ENCODE data around the gene FGD2.
"Not testable (repeated sequence)": the region's sequence is repeated elsewhere in the genome, so short reads cannot be mapped to it uniquely, and the experiment has no call there.

The FGD2 gene

DNA sequence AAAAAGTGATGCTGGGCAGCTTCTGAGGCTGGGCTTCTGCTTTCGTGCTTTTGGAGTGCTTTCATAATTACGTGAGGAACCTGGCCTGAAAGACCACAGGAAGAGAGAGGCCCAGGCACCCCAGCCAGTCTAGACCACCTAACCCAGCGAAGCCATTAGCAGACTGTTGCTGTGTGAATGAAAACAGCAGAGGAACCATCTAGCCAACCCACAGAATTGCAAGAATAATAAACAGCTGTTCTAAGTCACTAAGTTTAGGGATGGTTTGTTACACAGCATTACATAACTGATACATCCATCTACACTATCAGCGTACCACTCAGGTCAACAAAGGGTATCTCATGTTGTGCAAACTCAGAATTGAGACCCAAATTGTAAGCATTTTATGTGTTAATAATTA is 34.5 kb downstream of the FGD2 start:
- no peak for DNase-seq (ENCODE audit: low read depth)

DNA sequence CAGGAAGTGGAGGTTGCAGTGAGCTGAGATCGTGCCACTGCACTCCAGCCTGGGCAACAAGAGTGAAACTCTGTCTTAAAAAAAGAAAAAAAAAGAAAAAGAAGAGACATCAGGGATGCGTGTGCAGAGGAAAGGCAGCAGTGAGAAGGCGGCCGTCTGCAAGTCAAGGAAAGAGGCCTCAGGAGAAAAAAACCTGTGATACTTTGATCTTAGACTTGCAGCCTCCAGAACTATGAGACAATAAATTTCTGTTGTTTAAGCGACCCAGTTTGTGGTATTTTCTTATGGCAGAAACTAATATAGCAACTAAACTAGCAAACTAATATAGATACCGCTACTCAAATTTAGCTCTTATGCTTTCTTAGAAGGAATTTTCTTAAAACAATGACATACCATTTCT is 36.1 kb downstream of the FGD2 start:
- DNase-seq (ENCODE audit: low read depth), result no peak

DNA sequence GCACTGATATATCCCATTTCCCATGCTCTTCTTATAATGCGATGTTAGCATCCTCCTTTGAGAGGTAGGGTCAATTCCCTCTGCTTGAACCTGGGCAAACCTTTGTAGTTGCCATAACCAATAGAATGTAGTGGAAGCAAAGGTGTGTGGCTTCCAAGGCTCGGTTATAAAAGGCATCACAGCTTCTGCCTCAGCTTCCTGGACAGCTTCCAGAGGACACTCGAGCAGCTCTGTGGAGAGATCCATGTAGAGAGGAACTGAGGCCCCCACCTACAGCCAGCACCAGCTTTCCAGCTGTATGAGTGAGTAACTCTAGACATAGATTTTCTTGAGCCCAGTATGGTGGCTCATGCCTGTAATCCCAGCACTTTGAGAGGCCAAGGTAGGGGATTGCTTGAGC is 36.7 kb downstream of the FGD2 start:
- DNase-seq (ENCODE audit: low read depth), result no peak

DNA sequence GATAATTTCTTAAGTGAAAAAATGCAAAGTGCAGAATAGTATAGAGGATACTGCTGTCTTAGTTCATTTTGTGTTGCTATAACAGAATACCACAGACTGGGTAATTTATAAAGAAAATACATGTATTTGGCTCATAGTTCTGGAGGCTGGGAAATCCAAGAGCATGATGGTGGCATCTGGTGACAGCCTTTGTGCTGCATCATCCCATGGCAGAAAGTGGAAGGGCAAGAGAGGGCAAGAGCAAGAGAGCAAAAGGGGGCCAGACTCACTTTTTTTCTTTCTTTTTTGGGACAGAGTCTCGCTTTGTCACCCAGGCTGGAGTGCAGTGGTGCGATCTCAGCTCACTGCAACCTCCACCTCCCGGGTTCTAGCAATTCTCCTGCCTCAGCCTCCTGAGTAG is 37.6 kb downstream of the FGD2 start:
- not testable (repeated sequence) for DNase-seq (ENCODE audit: low read depth)

DNA sequence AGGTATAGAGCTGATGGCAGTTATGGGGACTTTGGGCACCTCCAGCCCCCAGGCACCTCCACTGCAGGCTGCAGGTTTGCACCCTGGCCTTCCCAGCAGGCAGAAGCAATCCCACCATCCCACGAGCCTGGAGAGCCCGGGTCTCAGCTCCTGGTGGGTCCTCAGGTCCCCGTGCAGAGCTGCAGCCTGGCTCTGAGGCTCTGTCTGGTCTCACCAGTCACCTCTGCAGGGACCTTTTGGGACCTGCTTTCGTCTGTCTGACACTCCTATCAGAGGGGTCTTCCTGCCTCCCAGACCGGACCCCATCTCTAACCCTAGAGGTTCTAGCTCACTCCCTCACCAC is 41.9 kb downstream of the FGD2 start:
- no peak for DNase-seq (ENCODE audit: low read depth)

DNA sequence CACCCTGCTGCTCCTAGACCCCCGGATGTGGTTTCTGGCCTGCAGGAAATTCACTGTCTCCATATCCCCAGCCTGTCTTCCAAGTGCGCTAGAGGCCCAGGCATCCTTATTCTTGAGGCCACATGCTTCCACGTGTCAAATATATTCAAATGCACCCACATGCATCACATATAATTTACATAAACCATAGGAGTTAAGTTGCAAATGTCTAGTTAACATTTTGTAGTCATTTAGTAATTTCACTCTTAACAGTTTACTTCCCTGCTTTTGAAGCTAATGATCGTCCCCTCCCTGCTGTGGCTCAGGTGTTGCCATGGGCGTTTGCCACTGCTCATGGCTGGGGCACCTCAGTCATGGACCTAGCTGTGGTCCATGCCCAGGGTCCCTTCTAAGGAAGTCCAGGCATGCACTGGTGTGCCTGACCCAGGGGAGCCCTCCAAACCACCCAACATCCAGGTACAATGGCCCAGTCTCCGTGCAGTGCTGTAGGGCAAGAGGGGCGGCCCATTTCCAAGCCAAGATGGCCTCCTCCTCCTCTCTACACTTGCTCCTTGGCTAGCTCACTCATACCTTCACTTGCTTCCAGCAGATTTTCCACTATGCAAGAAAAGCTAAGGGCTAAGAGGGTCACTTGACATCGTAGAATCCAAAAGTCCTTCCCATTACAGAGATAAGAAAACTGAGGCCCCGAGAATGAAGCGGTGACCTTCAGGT is 42.4 kb downstream of the FGD2 start:
- no peak for DNase-seq (ENCODE audit: low read depth)

DNA sequence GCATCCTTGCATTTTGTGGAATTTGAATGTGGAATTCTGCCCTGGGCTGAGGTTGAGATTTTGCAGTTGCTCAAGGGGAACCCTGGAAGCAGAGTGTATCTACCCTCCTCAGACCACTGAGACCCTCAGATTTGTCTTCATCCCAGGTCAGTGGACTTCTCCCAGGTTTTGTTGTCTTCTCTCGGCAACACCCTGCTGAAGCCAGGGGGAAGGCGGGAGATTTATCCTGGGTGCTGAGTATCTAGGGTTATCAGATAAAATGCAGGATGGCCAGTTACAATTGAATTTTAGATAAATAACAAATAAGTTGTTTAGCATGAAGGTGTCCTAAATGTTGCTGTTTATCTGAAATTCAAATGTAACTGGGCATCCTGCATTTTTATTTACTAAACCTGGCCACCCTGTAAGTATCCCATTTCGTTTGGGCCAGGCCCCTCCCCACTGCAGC is 43.0 kb downstream of the FGD2 start:
- DNase-seq (ENCODE audit: low read depth), result no peak

DNA sequence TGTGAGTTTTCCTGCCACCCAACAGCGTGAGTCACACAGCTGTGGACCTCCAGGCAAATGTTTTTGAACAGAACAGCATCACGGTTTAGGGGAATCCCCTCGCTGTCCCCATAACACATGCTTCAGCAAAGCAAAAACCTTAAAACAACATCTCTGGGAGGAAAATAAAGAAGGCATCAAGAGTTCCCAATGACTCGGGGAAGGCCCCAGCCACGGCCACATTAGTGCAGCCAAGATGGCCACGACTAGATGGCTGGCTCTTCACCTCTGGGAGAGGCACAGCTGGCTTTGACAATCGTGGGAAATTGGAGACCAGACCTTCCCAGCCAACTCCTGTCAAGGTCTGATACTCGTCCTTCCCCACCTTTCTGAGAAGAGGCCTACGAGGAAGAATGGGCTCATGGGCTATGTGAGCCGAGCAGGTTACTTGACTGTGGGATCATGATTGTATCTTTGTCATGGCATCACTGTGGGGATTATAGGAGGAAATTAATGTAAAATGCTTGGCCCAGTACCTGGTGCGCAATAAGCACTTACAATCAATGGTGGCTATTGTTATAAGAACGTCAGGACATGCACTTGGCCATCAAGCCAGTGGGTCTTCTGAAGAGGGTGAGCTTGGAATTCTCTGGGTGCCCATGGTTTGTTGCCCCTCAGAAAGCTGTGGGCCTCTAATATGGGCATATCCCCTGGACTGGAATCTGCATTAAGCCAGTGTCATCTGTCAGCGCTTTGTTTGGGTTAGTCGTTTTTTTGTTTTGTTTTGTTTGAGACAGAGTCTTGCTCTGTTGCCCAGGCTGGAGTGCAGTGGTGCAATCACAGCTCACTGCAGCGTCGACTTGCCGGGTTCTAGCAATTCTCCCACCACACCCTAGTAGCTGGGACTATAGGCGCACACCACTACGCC is 43.6 kb downstream of the FGD2 start:
- peak; percentile 50 for DNase-seq (ENCODE audit: low read depth)

DNA sequence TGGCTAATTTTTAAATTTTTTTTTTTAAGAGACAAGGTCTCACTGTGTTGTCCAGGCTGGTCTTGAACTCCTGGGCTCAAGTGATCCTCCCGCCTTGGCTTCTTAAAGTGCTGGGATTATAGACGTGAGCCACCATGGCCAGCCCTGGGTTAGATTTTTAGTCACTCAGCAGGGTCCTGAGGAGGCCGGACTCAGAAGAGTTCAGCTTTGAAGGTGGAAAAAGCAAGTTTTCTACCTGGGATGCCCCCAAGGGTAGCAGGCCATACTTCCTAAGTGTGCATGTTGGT is 44.2 kb downstream of the FGD2 start:
- no peak for DNase-seq (ENCODE audit: low read depth)

DNA sequence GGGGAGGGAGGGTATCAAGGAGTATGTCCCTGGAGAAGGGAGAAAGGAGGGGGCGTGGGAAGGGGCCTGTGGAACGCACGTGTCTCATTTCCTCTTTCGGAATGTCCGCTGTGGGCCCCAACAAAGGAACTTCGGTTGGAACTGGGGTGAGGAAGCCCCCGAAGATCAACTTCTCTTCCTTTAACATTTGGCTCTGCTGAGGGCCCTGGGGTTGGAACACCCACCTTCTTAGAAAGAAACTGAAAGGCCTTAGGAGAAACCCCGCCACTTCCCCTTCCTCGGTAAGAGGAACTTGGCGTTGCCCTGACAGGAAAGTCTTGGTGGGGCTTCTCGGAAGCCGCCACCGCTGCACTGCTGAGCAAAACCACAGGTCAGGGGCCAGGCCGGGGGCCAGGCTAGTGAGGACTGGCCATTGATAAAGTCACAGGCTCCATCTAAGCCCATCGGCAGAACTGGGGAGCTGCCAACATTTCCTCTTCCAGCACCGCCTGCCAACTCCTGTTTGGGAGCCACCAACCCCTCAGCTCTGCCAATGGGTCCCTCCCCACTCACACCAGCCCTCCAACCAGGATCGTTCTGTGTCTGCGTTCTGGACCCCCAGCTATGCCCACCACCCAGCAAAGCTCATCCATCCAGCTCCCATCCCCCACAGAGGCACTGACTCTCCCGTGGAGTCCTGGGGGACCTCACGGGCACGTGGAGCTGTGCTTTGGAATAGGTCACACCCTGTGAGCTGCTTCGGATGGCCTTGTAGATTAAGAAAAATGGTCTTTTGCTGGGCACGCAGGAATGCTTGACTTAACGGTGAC is 44.8 kb downstream of the FGD2 start:
- DNase-seq (ENCODE audit: low read depth), result no peak

DNA sequence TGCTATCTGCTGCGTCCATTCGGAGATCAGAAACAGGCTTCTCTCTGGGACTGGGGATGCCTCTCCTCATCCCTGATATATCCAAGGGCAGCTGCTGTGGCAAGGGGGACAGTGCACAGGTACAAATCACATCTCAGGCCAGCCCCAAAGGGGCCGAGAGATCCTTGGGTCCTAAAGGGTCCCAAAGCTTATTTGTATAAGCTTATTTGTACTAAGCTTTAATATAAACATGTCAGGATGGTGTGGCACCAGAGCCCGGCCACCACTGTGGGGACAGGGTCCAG is 45.3 kb downstream of the FGD2 start:
- no peak for DNase-seq (ENCODE audit: low read depth)

DNA sequence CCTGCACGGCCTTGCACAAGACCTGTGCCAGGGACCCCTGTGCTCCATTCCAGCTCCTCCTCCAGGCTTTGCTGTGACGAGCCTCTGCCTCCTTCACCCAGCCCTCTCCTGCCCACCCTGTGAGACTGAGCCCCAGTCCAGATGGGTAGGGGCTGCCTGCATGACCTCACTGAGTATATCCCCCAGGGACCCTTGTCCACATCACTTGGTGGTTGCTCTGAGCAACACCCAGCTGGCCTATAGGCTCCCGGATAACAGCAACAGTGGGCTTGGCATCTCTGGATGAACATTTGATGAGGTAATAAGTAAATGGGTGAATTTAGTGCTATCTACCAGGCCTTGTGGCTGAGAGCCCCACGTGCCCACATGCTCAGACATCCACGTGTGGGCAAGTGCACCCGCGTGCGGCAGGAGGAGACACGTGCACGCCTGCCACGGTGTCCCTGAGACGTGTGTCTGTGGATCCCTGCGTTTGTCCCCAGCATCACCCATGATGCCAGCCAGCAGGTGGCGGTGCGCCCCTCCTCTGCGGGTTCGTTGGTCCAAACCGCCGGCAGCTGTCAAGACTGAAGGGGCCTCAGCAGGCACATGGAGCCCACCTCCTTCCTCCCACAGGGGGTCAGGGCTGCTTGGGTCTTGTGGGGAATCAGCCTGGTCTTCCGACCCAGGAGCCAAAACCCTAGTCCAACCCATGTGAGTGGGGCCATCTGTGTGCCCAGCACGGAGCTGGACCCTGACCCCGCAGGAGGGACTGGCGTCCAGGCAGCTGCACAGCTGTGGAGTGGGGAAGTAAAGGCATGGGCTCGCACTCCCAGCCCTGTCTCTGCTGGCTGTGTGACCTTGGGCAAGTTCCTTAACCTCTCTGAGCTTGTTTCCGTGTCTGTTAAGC is 45.9 kb downstream of the FGD2 start:
- DNase-seq (ENCODE audit: low read depth), result no peak

DNA sequence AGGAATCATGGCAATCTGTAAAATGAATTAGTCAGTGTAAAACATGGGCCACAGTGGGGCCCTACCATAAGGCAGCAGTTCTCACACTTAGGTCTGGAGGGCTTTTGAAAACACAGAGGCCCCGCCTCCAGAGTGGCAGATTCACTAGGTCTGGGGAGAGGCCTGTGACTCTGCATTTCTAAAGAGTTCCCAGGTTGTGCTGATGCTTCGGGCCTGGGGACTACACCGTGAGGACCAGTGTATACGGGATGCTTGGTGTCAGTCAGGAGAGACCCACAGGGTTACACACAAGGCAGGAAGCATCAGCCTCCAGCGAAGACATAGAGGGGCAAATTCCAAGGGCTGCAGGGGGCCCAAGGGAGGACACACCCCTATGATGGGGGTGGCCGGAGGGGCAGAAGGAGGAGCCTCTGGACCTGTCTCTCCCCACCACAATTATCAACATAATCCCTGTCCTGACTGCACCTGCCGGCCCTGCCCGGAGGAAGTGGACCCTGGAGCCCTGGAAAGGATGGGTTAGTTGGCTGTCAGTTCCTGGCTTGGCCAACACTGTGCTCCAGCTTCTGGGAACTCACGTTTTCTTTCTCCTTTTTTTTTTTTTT is 46.7 kb downstream of the FGD2 start:
- no peak for DNase-seq (ENCODE audit: low read depth)

DNA sequence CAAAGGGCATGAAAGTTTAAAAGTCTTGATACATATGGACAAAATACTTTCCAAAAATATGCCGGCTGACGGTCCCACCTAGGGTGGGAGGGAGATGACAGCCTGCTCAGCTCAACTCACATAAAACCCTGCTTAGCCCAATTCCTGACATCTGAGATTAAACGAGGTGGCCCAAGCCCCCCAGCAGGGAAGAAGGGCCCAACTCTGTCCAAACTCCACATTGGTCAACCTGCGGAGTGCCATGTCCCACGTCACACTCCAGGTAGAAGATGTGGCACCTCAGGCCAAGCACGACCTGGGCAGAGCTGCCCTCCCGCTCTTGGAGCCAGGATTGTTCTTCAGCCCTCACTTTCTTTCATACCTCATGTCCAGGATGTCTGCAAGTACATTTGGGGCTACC is 48.2 kb downstream of the FGD2 start:
- no peak for DNase-seq (ENCODE audit: low read depth)

DNA sequence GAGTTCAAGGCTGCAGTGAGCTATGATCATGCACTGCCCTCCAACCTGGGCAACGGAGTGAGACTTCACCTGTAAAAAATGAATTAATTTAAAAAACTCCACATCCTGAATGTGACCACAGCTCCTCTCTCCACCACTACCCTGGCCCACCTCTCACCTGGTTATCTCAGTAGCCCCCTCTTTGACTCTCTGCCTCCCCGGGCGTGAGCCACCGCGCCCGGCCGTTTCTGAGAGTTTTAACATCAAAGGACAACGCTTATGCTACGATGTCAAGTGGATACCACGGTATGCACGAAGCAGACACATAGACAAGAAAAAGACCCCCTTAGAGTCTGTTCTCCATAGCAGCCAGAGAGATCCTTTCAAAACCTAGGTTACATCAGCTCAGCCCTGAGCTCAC is 48.7 kb downstream of the FGD2 start:
- DNase-seq (ENCODE audit: low read depth), result no peak

DNA sequence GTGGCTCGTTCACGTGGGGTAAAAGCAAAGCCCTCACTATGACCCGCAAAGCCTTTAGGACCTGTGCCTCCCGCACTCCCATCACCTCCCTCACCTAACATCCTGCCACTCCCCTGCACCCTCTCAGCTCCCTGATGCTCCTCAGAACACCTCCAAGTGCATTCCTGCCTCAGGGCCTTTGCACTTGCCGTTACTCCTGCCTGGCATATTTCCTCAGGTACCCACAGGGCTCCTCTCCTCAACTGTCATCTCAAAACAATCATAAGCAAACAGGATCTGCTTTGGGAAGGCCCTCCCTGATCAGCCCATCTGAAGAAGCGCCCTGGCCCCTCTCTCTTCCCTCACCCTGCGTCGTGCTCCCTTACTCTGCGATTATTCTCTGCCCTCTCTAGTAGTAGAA is 49.1 kb downstream of the FGD2 start:
- DNase-seq (ENCODE audit: low read depth), result no peak

DNA sequence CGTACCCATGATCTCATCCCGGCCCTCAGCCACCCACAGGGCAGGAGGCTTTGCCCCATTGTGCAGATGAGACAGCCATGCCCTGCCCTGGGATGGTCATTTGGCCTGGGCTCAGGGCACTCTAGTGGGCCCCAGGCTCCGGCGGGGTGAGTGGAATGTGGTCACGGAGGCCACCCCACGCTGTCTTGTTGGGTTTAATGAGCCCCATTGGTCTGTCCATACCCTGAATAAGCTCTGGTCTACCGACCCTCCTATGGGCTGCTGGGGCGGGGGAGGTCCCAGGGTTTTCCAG is 50.6 kb downstream of the FGD2 start:
- no peak for DNase-seq (ENCODE audit: low read depth)

DNA sequence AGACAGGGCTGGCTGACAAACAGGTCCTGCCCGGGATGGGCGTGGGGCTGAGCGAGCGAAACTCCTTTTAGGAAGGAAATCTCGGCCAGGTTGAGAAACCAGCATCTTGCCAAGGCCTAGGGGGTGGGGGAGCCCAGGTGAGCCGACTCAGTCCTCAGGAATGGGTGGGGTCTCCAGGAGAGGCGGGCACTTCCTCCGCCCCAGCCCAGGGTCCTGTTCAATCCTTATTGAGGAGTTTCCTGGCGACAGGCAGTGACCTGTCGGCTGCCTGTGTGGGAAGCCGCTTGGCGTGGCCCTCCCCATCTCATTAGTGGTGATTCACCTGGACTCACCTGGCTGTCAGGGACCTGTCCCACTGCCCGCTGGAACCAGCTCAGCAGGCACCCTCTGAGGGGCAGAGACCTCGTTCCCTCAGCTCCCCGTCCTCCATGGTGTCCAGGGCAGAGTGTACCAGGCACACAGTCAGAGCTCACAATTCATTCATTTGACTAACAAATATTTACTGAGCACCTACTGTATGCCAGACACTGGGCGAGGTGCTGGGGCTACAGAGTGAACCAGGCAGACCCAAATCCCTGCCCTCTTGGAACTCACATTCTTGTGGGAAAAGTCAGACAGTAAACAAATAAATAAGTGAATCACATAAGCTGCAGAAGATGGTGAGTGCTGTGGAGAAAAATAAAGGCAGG is 51.1 kb downstream of the FGD2 start:
- no peak for DNase-seq (ENCODE audit: low read depth)

DNA sequence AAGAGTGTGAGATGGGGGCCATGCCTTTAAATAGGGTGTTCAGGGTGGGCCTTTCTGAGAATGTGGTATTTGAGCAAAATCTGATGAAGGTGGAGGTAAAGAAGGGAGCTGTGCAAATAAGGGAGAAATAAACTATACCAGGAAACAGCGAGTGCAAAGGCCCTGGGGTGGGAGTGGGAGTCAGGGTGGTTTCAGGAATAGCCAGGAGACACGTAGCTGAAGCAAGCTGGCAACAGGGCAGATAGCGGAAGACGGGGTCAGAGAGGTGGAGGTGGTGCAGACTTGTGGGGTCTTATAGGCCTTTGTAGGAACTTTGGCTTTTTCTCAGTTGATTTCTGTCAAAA is 51.6 kb downstream of the FGD2 start:
- DNase-seq (ENCODE audit: low read depth), result no peak

DNA sequence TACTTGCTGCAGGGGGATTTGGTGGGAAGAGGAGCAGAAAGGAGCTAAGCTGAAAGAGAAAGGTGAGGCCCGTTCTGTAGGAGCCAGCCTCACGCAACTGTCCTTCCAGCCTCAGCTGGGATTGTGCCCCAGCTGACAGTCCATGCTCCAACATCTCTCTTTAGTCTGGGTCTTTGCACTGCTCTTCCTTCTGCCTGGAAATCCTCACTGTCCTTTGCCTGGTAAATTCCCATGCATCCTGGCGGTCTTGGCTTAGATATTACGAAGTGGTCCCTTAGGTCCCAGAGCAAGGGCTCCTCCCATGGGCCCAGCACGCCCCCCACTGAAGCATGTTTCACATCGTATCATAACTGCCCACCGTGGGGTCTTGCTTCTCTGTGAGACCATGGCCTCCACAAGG is 52.2 kb downstream of the FGD2 start:
- no peak for DNase-seq (ENCODE audit: low read depth)

DNA sequence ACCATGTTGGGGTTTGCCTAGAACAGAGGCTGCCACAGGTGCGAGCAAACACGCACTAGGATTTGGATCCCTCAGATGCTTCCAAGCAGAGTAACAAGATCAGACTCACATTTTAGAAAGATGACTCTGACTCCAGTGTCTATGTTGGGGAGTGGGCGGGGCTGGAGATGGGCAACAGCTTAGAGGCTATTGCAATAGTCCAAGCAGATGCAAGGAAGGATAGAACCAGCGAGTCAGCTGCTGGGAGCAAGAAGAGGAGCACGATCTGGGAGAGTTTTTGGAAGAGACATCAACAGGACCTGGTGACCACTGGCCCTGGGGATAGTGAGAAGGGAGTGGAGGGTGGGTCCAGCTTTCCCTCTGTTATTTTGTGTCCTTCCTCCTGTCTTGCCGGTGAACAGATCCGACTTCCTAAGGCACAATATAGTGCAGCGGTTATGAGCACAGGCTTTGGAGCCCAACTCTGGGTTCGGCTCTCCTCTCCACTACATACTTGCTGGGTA is 52.7 kb downstream of the FGD2 start:
- no peak for DNase-seq (ENCODE audit: low read depth)
